GM13977 (cell line): ENCODE results near the gene ITPKB.

Source experiments
- DNase-seq: peaks from one replicate; pipeline ENCODE4 v3.0.0; 2012; ENCODE audit warnings: low spot score
- in situ Hi-C: fragments of 300-500 bp; cut with MboI; formaldehyde crosslinking; loops from one replicate; pipeline ENCODE4 v1.12.0; 2022; ENCODE audit warnings: low sequenced_read_pairs, low pct_unique_long_range_greater_than_20kb, mixed read lengths, inconsistent platforms; ENCODE audit not compliant: unreplicated experiment
- TF ChIP-seq, protein P1 (sequence below): IDR thresholded peaks from 2 replicates; pipeline ENCODE4 v1.5.1; 2012; ENCODE audit warnings: mild to moderate bottlenecking, control low read depth; ENCODE audit not compliant: insufficient read depth; ENCODE audit errors: extremely low read depth, missing control alignments

ITPKB gene

DNA sequence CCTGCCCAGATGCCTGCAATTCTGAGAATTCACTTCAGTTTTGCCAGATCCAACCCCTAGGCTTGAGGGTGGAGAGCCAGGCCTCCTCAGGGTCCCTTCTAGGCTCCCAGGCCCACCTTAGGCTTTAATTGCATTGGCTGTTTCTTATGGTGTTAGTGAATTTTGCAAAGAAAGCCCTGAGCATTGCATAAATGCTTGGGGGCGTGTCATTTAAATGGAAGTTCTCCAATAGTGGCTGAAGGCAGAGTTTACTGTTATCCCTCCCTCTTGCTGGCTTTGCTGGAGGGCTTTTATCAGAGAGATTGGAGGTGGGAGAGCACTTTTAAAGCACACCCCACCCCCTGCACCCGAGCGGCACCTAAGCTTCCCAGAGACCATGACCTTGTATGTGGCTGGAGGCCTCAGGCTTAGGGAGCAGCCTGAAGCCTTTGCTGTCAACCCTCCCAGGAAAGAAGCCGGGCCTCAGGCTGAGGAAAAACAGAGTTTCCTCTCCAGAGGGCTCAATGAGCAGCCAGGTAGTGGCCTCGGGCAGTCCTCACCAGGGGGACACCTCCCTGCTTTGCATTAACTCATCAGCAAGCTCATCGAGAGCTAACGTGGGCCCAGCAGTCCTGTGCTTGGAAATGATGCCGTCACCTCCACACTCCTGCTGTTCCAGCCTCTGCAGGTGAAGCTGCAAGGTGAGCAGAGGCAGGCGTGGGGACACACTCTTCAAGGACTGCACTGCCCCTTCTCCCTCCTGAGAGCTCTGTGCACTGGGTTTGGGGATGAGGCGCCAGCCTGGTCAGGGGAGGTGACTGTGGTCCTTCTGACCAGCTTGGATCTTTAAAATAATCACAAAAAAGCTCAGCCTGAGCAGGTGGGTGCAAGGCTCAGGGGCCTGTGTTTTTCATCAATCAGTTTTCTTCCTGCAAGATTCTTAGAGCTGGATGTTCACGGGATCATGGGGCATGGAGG lies 132.5 kb downstream of the ITPKB start:
- no peak for DNase-seq
- TF ChIP-seq, protein P1, sequence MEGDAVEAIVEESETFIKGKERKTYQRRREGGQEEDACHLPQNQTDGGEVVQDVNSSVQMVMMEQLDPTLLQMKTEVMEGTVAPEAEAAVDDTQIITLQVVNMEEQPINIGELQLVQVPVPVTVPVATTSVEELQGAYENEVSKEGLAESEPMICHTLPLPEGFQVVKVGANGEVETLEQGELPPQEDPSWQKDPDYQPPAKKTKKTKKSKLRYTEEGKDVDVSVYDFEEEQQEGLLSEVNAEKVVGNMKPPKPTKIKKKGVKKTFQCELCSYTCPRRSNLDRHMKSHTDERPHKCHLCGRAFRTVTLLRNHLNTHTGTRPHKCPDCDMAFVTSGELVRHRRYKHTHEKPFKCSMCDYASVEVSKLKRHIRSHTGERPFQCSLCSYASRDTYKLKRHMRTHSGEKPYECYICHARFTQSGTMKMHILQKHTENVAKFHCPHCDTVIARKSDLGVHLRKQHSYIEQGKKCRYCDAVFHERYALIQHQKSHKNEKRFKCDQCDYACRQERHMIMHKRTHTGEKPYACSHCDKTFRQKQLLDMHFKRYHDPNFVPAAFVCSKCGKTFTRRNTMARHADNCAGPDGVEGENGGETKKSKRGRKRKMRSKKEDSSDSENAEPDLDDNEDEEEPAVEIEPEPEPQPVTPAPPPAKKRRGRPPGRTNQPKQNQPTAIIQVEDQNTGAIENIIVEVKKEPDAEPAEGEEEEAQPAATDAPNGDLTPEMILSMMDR, result no peak
- in situ Hi-C loops, result no loop called here

DNA sequence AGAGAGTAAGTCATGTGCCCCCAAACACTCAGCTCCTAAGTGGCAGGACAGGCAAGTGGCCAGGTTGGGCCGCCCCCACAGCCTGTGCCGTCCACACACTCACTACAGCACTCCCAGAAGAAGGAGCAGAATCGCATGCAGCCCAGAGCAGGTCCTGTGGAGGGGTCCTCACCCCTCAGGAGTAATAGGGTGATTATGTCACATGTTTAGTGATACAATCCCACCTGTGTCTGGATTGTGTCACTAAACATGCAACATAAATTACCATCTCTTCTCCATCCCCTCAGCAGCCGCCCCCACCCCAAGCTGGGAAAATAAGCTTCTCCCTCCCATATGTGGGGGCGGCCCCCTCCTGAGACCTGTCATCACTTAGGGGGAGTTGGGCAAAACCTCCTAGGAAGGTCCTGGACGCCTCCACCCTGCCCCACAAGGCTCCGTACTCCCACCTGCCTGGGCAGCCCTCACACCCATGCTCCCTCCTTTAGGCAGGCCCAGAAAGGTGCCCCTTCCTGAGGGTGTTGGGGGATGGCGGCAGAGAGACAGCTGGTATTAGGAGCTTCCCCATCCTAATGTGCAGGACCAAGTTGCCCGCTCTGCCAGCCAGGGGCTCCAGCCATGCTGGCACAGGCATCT lies 133.6 kb downstream of the ITPKB start:
- DNase-seq, result no peak
- in situ Hi-C loops, result no loop called here
- TF ChIP-seq, protein P1, result no peak

DNA sequence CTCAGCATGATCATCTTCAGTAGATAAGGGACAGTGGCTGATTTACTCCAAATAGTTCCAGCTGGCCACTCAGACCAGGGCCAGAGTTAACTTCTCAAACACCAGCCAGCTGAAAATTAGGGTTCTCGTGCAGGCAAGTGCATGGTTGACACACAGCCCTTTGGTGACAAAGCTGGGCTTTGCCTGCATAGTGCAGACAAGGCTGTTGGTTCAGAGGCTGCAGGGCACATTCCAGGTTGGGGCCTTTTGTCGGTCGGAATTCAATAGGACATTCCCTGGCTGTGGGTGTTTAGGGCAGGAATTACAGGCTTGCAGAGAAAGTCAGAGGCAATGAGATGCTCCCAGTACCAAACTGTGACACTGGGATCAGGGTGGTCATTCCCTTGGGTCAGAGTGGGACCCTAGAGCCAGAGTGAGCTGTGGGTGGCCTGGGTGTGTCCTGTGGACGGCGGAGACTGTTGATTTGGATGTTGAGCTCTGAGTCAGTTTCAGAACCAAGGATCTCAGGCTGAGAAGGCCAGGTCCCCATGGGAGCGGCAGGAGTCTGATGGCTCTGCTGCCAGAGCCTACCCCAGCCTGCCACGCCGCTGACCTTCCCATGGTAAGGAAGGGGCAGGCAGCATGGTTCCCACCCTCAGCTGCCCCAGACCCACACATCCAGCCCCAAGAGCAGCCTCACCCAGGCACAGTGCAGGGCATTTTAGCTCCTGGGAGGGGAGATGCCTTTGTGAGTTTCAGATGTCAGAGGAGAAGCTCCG lies 134.3 kb downstream of the ITPKB start:
- TF ChIP-seq, protein P1, result no peak
- in situ Hi-C loops, result no loop called here
- DNase-seq, result no peak

DNA sequence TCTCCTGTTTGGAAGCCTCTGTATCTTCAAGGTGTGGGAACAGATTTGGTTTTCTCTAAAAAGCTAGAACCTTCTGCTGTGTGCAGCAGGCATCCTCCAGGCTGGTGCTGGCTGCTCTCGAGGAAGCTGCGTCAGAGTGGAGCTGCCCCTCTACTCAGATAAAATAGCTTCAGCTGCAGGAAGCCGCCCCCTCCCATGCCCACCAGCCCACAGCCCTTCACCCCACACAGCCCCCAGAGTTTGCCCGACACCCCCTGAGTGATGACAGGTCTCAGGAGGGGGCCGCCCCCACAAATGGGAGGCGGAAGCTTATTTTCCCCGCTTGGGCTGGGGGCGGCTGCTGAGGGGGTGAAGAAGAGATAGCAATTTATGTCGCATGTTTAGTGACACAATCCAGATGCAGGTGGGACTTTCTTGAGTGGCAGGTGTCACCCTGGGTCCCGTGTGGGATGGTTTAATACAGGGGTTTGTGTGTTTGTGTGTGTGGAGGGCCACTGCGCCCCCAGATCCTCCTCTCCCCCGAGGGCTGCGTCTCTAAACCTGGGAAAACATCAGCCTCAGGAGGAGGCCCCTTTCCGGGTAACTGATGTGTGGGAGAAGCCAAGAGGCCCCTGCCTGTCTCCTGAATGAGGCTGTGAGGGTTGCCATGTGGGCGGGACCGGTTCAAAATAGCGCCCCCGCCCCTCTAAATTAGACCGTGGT lies 135.1 kb downstream of the ITPKB start:
- in situ Hi-C loops, result no loop called here
- no peak for DNase-seq
- TF ChIP-seq, protein P1, result no peak

DNA sequence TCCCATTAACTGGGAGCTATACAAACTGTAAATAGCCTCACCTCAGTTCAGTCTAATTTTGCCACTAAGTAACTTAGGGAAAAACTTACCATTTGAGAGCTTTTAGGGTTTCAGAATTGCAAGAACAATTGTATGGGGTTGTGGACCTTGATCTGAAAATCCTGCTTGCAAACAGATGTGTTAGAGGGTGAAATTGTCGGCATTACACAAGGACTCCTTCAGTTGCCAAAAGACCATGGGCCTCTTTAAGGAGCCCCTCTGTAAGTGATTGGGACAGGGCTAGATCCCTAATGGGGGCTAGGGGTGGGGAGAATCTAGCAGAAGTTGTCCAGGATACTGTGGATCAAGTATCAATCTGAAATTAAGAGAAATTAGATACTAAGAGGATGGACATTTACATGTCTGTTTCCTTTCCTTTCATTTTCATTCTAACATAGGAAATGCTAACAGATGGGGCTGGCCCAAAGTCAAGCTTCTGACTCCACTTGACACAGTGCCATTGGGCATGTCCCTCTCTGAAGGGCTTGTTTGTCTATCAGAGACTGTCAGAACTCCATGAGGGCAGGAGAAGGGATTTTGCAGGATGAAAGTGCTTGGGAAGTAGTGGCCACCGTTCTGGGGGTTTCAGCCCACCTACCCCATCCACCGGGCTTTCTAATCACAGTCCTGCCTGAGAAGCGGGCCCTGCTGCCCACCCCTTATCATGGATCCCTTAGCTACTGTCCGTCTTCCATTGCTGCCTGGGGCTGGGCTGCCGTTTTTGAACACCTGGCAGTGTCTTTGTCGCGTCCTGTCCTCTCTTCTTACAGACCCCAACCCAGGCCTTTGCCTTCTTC lies 135.8 kb downstream of the ITPKB start:
- no peak for DNase-seq
- in situ Hi-C loops, result no loop called here

More for the DNA sequence above, 135.8 kb downstream of the ITPKB start:
- TF ChIP-seq, protein P1, result no peak
